Measurements from ENCODE around the gene SH2D3A. TPM values are rescaled to one million over a fixed set of nuclear protein-coding genes. Genes with fewer than 3 reads are reported as not detected.

The SH2D3A gene
- total and polyA plus RNA-seq, 4 donors = 0.20 to 1.7 (median 0.89) TPM

- no peak for DNase-seq (ENCODE audit: low read depth in 4 of 6, low spot score in 6 of 6)
- 48% methylated on average over 6 of the region's 8 CpGs for WGBS (ENCODE audit: insufficient coverage)
- H3K27me3 ChIP-seq (ENCODE audit: control insufficient read depth, insufficient read depth, low read length) = no peaks in the 10 kb centered on the region
- no peak overlapping the region for H3K4me3 ChIP-seq (ENCODE audit: low read depth, low read length)
- H3K36me3 ChIP-seq (ENCODE audit: control insufficient read depth, insufficient read depth, low read length) = peaks cover 38% of the 10 kb centered on the region
- H3K9me3 ChIP-seq (ENCODE audit: control insufficient read depth, insufficient read depth, low read length) = no peaks in the 10 kb centered on the region
- H3K27ac ChIP-seq (ENCODE audit: low read depth, low read length) = no peak overlapping the region
- peaks cover 3% of the 10 kb centered on the region for H3K4me1 ChIP-seq (ENCODE audit: control insufficient read depth, insufficient read depth, low read length)
Measured at GRCh38 chr19:6728346-6728745, 38.9 kb downstream of the SH2D3A start.

- no peak for DNase-seq (ENCODE audit: low read depth in 4 of 6, low spot score in 6 of 6)
- no peaks in the 10 kb centered on the region for H3K9me3 ChIP-seq (ENCODE audit: control insufficient read depth, insufficient read depth, low read length)
- peaks cover 12% of the 10 kb centered on the region for H3K36me3 ChIP-seq (ENCODE audit: control insufficient read depth, insufficient read depth, low read length)
- H3K27me3 ChIP-seq (ENCODE audit: control insufficient read depth, insufficient read depth, low read length) = no peaks in the 10 kb centered on the region
- H3K4me1 ChIP-seq (ENCODE audit: control insufficient read depth, insufficient read depth, low read length) = peaks cover 3% of the 10 kb centered on the region
- H3K27ac ChIP-seq (ENCODE audit: low read depth, low read length) = no peak overlapping the region
- WGBS (ENCODE audit: insufficient coverage) = 79% methylated on average over 15 of the region's 16 CpGs
- H3K4me3 ChIP-seq (ENCODE audit: low read depth, low read length) = no peak overlapping the region
Measured at GRCh38 chr19:6725513-6726231, 41.6 kb downstream of the SH2D3A start.

- Histone ChIP-seq H3K36me3 (ENCODE audit: control insufficient read depth, insufficient read depth, low read length) (peaks cover 5% of the 10 kb centered on the region), H3K27ac (ENCODE audit: low read depth, low read length) (no peak overlapping the region), H3K9me3 (ENCODE audit: control insufficient read depth, insufficient read depth, low read length) (no peaks in the 10 kb centered on the region), H3K4me1 (ENCODE audit: control insufficient read depth, insufficient read depth, low read length) (peaks cover 3% of the 10 kb centered on the region), H3K4me3 (ENCODE audit: low read depth, low read length) (no peak overlapping the region), H3K27me3 (ENCODE audit: control insufficient read depth, insufficient read depth, low read length) (no peaks in the 10 kb centered on the region)
- WGBS (ENCODE audit: insufficient coverage) = 78% methylated on average over 13 of the region's 15 CpGs
- no peak for DNase-seq (ENCODE audit: low read depth in 4 of 6, low spot score in 6 of 6)
Measured at GRCh38 chr19:6724631-6725492, 42.4 kb downstream of the SH2D3A start.

DNA sequence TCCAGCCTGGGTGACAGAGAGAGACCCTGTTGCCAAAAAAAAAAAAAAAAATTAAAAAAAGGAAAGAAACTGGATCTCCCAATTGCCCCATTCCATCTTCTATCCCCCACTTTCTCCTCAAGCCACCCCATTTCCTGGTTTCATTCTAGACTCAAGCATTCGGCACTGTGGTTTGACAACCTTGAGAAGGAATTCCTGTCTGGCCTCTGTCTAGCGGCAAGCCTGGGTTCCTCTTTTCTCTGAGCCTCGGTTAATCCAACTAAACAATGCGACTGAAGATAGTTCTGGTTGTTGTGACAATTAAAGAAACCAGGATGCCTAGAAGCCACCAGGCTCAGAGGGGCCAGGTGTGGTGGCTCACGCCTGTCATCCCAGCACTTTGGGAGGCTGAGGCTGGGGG is 43.5 kb downstream of the SH2D3A start:
- Histone ChIP-seq H3K36me3 (ENCODE audit: control insufficient read depth, insufficient read depth, low read length) (no peaks in the 10 kb centered on the region), H3K9me3 (ENCODE audit: control insufficient read depth, insufficient read depth, low read length) (no peaks in the 10 kb centered on the region), H3K4me3 (ENCODE audit: low read depth, low read length) (no peak overlapping the region), H3K27me3 (ENCODE audit: control insufficient read depth, insufficient read depth, low read length) (no peaks in the 10 kb centered on the region), H3K27ac (ENCODE audit: low read depth, low read length) (no peak overlapping the region), H3K4me1 (ENCODE audit: control insufficient read depth, insufficient read depth, low read length) (peaks cover 3% of the 10 kb centered on the region)
- 84% methylated on average over 5 of the region's 5 CpGs for WGBS (ENCODE audit: insufficient coverage)
- DNase-seq (ENCODE audit: low read depth in 4 of 6, low spot score in 6 of 6) = no peak

DNA sequence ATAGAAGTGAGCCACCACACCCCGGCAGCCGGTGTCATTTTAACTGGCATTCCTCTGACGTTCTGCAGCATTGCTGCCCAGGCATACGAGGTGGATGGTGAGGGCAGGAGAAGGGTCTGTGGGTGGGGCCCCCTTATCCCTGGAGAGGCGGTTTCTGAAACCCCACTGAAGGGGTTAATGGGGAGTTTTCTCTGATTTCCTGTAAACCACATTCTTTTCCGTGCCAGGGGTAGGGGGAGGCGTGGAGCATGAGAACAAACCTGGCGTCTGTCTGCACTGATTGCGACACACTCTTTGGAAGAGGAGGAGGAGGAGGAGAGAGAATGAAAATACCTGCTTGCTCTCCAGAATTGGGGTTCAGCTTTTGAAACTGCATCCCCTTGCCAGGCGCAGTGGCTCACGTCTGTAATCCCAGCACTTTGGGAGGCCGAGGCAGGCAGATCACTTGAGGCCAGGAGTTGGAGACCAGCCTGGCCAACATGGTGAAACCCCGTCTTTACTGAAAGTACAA is 44.1 kb downstream of the SH2D3A start:
- 41% methylated on average over 9 of the region's 13 CpGs for WGBS (ENCODE audit: insufficient coverage)
- no peak for DNase-seq (ENCODE audit: low read depth in 4 of 6, low spot score in 6 of 6)
- no peak overlapping the region for H3K27ac ChIP-seq (ENCODE audit: low read depth, low read length)
- peaks cover 2% of the 10 kb centered on the region for H3K4me1 ChIP-seq (ENCODE audit: control insufficient read depth, insufficient read depth, low read length)
- no peaks in the 10 kb centered on the region for H3K9me3 ChIP-seq (ENCODE audit: control insufficient read depth, insufficient read depth, low read length)
- H3K4me3 ChIP-seq (ENCODE audit: low read depth, low read length) = no peak overlapping the region
- H3K36me3 ChIP-seq (ENCODE audit: control insufficient read depth, insufficient read depth, low read length) = no peaks in the 10 kb centered on the region
- H3K27me3 ChIP-seq (ENCODE audit: control insufficient read depth, insufficient read depth, low read length) = no peaks in the 10 kb centered on the region

- H3K4me3 ChIP-seq (ENCODE audit: low read depth, low read length) = no peak overlapping the region
- WGBS (ENCODE audit: insufficient coverage) = 80% methylated on average over 2 of the region's 5 CpGs
Measured at GRCh38 chr19:6721773-6722172, 45.5 kb downstream of the SH2D3A start.

DNA sequence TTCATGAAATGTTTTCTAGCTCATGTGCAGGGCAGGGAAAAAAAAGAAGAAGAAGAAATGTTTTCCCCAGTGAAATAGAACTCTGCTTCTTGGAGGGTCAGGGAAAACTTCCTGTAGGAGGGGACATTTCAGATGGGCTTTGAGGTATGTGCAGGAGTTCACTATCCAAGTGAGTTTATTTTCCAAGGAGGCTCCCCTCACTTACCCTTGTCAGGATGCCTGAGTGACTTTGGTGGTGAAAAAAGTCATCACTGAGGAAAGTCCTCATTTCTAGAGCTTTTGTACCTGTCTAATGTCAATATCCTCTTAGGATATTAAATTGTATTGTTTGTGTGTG is 46.1 kb downstream of the SH2D3A start:
- Histone ChIP-seq H3K4me1 (ENCODE audit: control insufficient read depth, insufficient read depth, low read length) (no peaks in the 10 kb centered on the region), H3K9me3 (ENCODE audit: control insufficient read depth, insufficient read depth, low read length) (no peaks in the 10 kb centered on the region), H3K36me3 (ENCODE audit: control insufficient read depth, insufficient read depth, low read length) (no peaks in the 10 kb centered on the region), H3K4me3 (ENCODE audit: low read depth, low read length) (no peak overlapping the region), H3K27me3 (ENCODE audit: control insufficient read depth, insufficient read depth, low read length) (no peaks in the 10 kb centered on the region), H3K27ac (ENCODE audit: low read depth, low read length) (no peak overlapping the region)
- DNase-seq (ENCODE audit: low read depth in 4 of 6, low spot score in 6 of 6) = no peak

More at GRCh38 chr19:6721773-6722172, 45.5 kb downstream of the SH2D3A start:
- Histone ChIP-seq H3K9me3 (ENCODE audit: control insufficient read depth, insufficient read depth, low read length) (no peaks in the 10 kb centered on the region), H3K36me3 (ENCODE audit: control insufficient read depth, insufficient read depth, low read length) (no peaks in the 10 kb centered on the region), H3K4me1 (ENCODE audit: control insufficient read depth, insufficient read depth, low read length) (no peaks in the 10 kb centered on the region), H3K27ac (ENCODE audit: low read depth, low read length) (no peak overlapping the region), H3K27me3 (ENCODE audit: control insufficient read depth, insufficient read depth, low read length) (no peaks in the 10 kb centered on the region)
- no peak for DNase-seq (ENCODE audit: low read depth in 4 of 6, low spot score in 6 of 6)

DNA sequence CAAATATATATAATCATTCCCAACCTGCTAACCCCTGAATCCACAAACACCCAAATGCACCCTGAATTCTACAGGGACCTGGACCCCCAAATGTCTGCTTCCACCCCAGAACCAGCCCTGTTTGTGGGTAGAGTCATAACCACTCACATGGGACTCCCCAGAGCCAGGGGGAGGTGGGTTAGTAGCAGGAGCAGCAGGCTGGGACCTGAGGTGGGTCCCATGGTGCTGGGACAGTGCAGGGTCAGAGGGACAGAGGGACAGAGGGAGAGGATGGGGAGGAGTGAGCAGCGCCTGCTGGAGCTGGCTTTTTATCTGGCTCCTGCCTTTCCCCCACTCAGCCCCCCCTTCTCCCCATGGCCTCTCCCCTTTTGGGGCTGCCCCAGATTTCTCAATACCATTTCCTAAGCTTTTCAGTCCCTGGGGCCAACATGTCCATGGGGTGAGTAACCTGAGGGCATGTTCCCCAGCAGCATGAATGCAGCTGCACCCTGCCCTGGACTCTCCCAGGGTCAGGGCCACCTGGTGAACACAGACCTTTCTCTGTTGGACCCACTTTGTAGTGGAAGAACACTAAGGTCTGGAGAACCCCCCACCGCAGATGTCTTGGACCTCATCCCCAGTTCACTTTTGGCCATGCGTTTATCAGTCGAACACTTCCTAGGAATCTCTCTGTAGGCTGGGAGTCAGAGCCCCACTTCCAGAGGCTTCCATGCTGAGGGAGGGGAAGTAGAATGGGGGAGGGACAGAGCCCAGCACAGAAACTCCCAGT is 46.7 kb downstream of the SH2D3A start, which contains the start of gene C3:
TSS of gene C3 (minus strand) at position 282 of the 769 bp plus-strand sequence. CDS start at position 221, 61 bp downstream.
- H3K27ac ChIP-seq (ENCODE audit: low read depth, low read length) = no peak within 1 kb of the TSS
- no peak for DNase-seq (ENCODE audit: low read depth in 4 of 6, low spot score in 6 of 6)
- 66% methylated on average over 4 of the region's 4 CpGs for WGBS (ENCODE audit: insufficient coverage)
- no peak within 1 kb of the TSS for H3K4me3 ChIP-seq (ENCODE audit: low read depth, low read length)
- no peaks in the 10 kb centered on the region for H3K4me1 ChIP-seq (ENCODE audit: control insufficient read depth, insufficient read depth, low read length)
- no peaks in the 10 kb centered on the region for H3K27me3 ChIP-seq (ENCODE audit: control insufficient read depth, insufficient read depth, low read length)
- no peaks in the 10 kb centered on the region for H3K9me3 ChIP-seq (ENCODE audit: control insufficient read depth, insufficient read depth, low read length)
- no peaks in the 10 kb centered on the region for H3K36me3 ChIP-seq (ENCODE audit: control insufficient read depth, insufficient read depth, low read length)

DNA sequence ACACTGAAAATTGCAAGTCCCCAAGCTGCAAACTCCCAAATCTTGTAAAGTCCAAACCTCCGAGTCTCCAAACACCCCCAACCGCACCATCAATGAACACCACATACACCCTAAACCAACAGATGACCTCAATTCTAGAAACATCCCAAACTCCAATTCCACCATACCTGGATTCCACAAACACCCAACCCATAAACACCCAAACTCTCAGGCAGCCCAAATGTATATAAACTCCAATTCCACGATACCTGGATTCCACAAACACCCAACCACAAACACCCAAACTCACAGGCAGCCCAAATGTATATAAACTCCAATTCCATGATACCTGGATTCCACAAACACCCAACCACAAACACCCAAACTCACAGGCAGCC is 47.3 kb downstream of the SH2D3A start:
- no peak overlapping the region for H3K4me3 ChIP-seq (ENCODE audit: low read depth, low read length)
- no peaks in the 10 kb centered on the region for H3K9me3 ChIP-seq (ENCODE audit: control insufficient read depth, insufficient read depth, low read length)
- no peaks in the 10 kb centered on the region for H3K27me3 ChIP-seq (ENCODE audit: control insufficient read depth, insufficient read depth, low read length)
- DNase-seq (ENCODE audit: low read depth in 4 of 6, low spot score in 6 of 6) = no peak
- H3K36me3 ChIP-seq (ENCODE audit: control insufficient read depth, insufficient read depth, low read length) = no peaks in the 10 kb centered on the region
- H3K4me1 ChIP-seq (ENCODE audit: control insufficient read depth, insufficient read depth, low read length) = no peaks in the 10 kb centered on the region
- WGBS (ENCODE audit: insufficient coverage) = 95% methylated on average over 3 of the region's 3 CpGs
- H3K27ac ChIP-seq (ENCODE audit: low read depth, low read length) = no peak overlapping the region

All from spinal cord (tissue), 10 donors.